MCF 10A (cell line): ENCODE results near the gene YPEL2. TPM values are rescaled to one million over a fixed set of nuclear protein-coding genes. Genes with fewer than 3 reads are reported as not detected.
A peak's percentile ranks its signal among the peaks of the same experiment; 100 is the strongest.

Experiments
- BruUV-seq: library from RNA; stranded (reverse); fragments of 400-500 nt; replicated peaks from 2 replicates; lab custom pipeline; 2021; lab: Mats Ljungman, UMichigan
- CTCF ChIA-PET: fragments of 300-600 bp; sonication (Branson Sonifier 250); formaldehyde crosslinking; extraction: SDS; loops from one replicate; lab custom pipeline; 2021; ENCODE audit warnings: antibody characterized with exemption, inconsistent platforms; lab: Yijun Ruan, JAX
- POLR2A ChIA-PET: fragments of 300-600, 350-650 bp; sonication (Branson Sonifier 250); formaldehyde crosslinking; extraction: SDS; loops from one replicate; lab custom pipeline; 2020; ENCODE audit warnings: antibody characterized with exemption, inconsistent platforms; lab: Yijun Ruan, JAX
- DNase-seq: peaks from one replicate; pipeline ENCODE4 v3.0.0-alpha.2; 2018; ENCODE audit not compliant: unreplicated experiment
- H3K27ac Mint-ChIP-seq: one replicate; pipeline ENCODE4 v1.8.0; 2022; ENCODE audit warnings: mild to moderate bottlenecking, low read depth, mixed read lengths; ENCODE audit not compliant: unreplicated experiment
- H3K27me3 Mint-ChIP-seq: one replicate; pipeline ENCODE4 v1.8.0; 2022; ENCODE audit warnings: mixed read lengths; ENCODE audit not compliant: insufficient read depth, unreplicated experiment
- H3K36me3 Mint-ChIP-seq: one replicate; pipeline ENCODE4 v1.8.0; 2022; ENCODE audit warnings: mild to moderate bottlenecking, moderate library complexity, mixed read lengths; ENCODE audit not compliant: insufficient read depth, unreplicated experiment
- H3K4me1 Mint-ChIP-seq: one replicate; pipeline ENCODE4 v1.8.0; 2022; ENCODE audit warnings: mixed read lengths; ENCODE audit not compliant: insufficient read depth, unreplicated experiment
- H3K4me3 Mint-ChIP-seq: one replicate; pipeline ENCODE4 v1.8.0; 2022; ENCODE audit warnings: mild to moderate bottlenecking, moderate library complexity, mixed read lengths; ENCODE audit not compliant: unreplicated experiment
- H3K9me3 Mint-ChIP-seq: one replicate; pipeline ENCODE4 v1.8.0; 2022; ENCODE audit warnings: mixed read lengths; ENCODE audit not compliant: unreplicated experiment
- intact Hi-C: fragments of 100-400 bp; cut with micrococcal nuclease; formaldehyde crosslinking; loops from 2 replicates; pipeline ENCODE4 v1.14.1; 2022
- total RNA-seq: library from RNA; stranded (reverse); gene quantifications from 2 replicates; pipeline ENCODE4 v1.2.3, GENCODE V29; 2022
- TF ChIP-seq, protein P1 (sequence below): fragments of 200-600 bp; IDR thresholded peaks from one replicate; pipeline ENCODE4 v1.8.0; 2022; ENCODE audit warnings: antibody characterized with exemption, mild to moderate bottlenecking; ENCODE audit not compliant: unreplicated experiment

Gene YPEL2
- total RNA-seq, 1 experiment from 2014 or later = 2.1 TPM

GRCh38 chr17:59418732-59419166, 87.3 kb downstream of the YPEL2 start:
- no peaks in the 10 kb centered on the region for H3K4me1 Mint-ChIP-seq
- no peaks in the 10 kb centered on the region for H3K27me3 Mint-ChIP-seq
- TF ChIP-seq, protein P1, sequence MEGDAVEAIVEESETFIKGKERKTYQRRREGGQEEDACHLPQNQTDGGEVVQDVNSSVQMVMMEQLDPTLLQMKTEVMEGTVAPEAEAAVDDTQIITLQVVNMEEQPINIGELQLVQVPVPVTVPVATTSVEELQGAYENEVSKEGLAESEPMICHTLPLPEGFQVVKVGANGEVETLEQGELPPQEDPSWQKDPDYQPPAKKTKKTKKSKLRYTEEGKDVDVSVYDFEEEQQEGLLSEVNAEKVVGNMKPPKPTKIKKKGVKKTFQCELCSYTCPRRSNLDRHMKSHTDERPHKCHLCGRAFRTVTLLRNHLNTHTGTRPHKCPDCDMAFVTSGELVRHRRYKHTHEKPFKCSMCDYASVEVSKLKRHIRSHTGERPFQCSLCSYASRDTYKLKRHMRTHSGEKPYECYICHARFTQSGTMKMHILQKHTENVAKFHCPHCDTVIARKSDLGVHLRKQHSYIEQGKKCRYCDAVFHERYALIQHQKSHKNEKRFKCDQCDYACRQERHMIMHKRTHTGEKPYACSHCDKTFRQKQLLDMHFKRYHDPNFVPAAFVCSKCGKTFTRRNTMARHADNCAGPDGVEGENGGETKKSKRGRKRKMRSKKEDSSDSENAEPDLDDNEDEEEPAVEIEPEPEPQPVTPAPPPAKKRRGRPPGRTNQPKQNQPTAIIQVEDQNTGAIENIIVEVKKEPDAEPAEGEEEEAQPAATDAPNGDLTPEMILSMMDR = no peak
- BruUV-seq = no TSS peak
- no peaks in the 10 kb centered on the region for H3K36me3 Mint-ChIP-seq
- no peak overlapping the region for H3K4me3 Mint-ChIP-seq
- ChIA-PET POLR2A (interaction anchor here (1.1 kb wide), 1 partner anchor 13 kb away, joined by 3 read pairs; no protein-coding TSS in a partner anchor), CTCF (no interaction called here)
- no peaks in the 10 kb centered on the region for H3K9me3 Mint-ChIP-seq
- no peak for DNase-seq
- intact Hi-C loops = no loop called here
- H3K27ac Mint-ChIP-seq = no peak overlapping the region

GRCh38 chr17:59420901-59421300, 89.4 kb downstream of the YPEL2 start:
- H3K27ac Mint-ChIP-seq = no peak overlapping the region
- no peaks in the 10 kb centered on the region for H3K9me3 Mint-ChIP-seq
- H3K27me3 Mint-ChIP-seq = no peaks in the 10 kb centered on the region
- intact Hi-C loops = no loop called here
- H3K4me1 Mint-ChIP-seq = no peaks in the 10 kb centered on the region
- ChIA-PET CTCF (no interaction called here), POLR2A (no interaction called here)
- BruUV-seq = no TSS peak
- H3K36me3 Mint-ChIP-seq = no peaks in the 10 kb centered on the region
- TF ChIP-seq, protein P1 = no peak
- H3K4me3 Mint-ChIP-seq = no peak overlapping the region
- no peak for DNase-seq

- POLR2A ChIA-PET = no interaction called here
- no peak overlapping the region for H3K4me3 Mint-ChIP-seq
These were observed 90.3 kb downstream of the YPEL2 start for GRCh38 chr17:59421722-59422121.

GRCh38 chr17:59423137-59423724, 91.8 kb downstream of the YPEL2 start:
- BruUV-seq = no TSS peak

More at GRCh38 chr17:59421722-59422121, 90.3 kb downstream of the YPEL2 start:
- H3K27ac Mint-ChIP-seq = no peak overlapping the region
- TF ChIP-seq, protein P1 = no peak
- intact Hi-C loops = no loop called here
- CTCF ChIA-PET = no interaction called here
- no peaks in the 10 kb centered on the region for H3K27me3 Mint-ChIP-seq
- no peaks in the 10 kb centered on the region for H3K36me3 Mint-ChIP-seq
- BruUV-seq = no TSS peak
- no peaks in the 10 kb centered on the region for H3K4me1 Mint-ChIP-seq
- DNase-seq = no peak
- H3K9me3 Mint-ChIP-seq = no peaks in the 10 kb centered on the region

More at GRCh38 chr17:59423137-59423724, 91.8 kb downstream of the YPEL2 start:
- ChIA-PET POLR2A (interaction anchor here (0.6 to 0.7 kb wide), 2 partner anchors 61 to 238 kb away, joined by 3 to 4 read pairs; no protein-coding TSS in a partner anchor), CTCF (interaction anchor here (1.0 to 1.2 kb wide), 2 partner anchors 16 to 18 kb away, joined by 3 to 7 read pairs; no protein-coding TSS in a partner anchor)
- TF ChIP-seq, protein P1 = no peak
- Mint-ChIP-seq H3K27me3 (no peaks in the 10 kb centered on the region), H3K36me3 (no peaks in the 10 kb centered on the region), H3K4me1 (peaks cover 8% of the 10 kb centered on the region), H3K9me3 (no peaks in the 10 kb centered on the region), H3K27ac (no peak overlapping the region), H3K4me3 (no peak overlapping the region)
- intact Hi-C loops = no loop called here
- peak; percentile 75 for DNase-seq
